Caco-2 (cell line): ENCODE results near the gene FZD2. TPM values are rescaled to one million over a fixed set of nuclear protein-coding genes. Genes with fewer than 3 reads are reported as not detected.

Source experiments
- BruUV-seq: library from RNA; stranded (reverse); fragments of 400-500 nt; replicated peaks from 2 replicates; lab custom pipeline; 2021; lab: Mats Ljungman, UMichigan
- CTCF ChIA-PET: fragments of 300-600 bp; sonication (Branson Sonifier 250); formaldehyde crosslinking; loops from one replicate; lab custom pipeline; 2022; ENCODE audit warnings: antibody characterized with exemption; lab: Charles Lee
- POLR2A ChIA-PET: fragments of 300-600 bp; sonication (Branson Sonifier 250); formaldehyde crosslinking; loops from one replicate; lab custom pipeline; 2022; ENCODE audit warnings: antibody characterized with exemption; lab: Charles Lee
- DNase-seq, 2 experiments: peaks; one replicate each; pipeline versions ENCODE4 v3.0.0 to v3.0.0-alpha.2; 2020 to 2022
- H3K27me3 ChIP-seq: replicated peaks from 2 replicates; pipeline ENCODE4 v1.6.0; 2011; ENCODE audit warnings: low read length; ENCODE audit not compliant: control insufficient read depth, insufficient read depth
- H3K36me3 ChIP-seq: 2 replicates; pipeline ENCODE4 v1.5.1; 2011; ENCODE audit warnings: low read length; ENCODE audit not compliant: control insufficient read depth, insufficient read depth
- H3K4me1 ChIP-seq: fragments of 250-450 bp; sonication (Bioruptor Pico); 2 replicates; pipeline ENCODE4 v1.5.1; 2020; ENCODE audit warnings: mild to moderate bottlenecking
- H3K4me3 ChIP-seq: 2 replicates; pipeline ENCODE4 v1.5.1; 2011; ENCODE audit warnings: low read depth, mild to moderate bottlenecking, control low read depth, low read length
- H3K9me3 ChIP-seq: fragments of 250-450 bp; sonication (Bioruptor Pico); 2 replicates; pipeline ENCODE4 v1.5.1; 2020; ENCODE audit warnings: mild to moderate bottlenecking, moderate library complexity
- H3K27ac Mint-ChIP-seq: one replicate; pipeline ENCODE4 v1.8.0; 2022; ENCODE audit warnings: mixed read lengths; ENCODE audit not compliant: unreplicated experiment
- H3K27me3 Mint-ChIP-seq: one replicate; pipeline ENCODE4 v1.8.0; 2022; ENCODE audit warnings: mixed read lengths; ENCODE audit not compliant: insufficient read depth, unreplicated experiment
- H3K36me3 Mint-ChIP-seq: one replicate; pipeline ENCODE4 v1.8.0; 2022; ENCODE audit warnings: mild to moderate bottlenecking, mixed read lengths; ENCODE audit not compliant: insufficient read depth, unreplicated experiment
- H3K4me1 Mint-ChIP-seq: one replicate; pipeline ENCODE4 v1.8.0; 2022; ENCODE audit warnings: low read depth, mixed read lengths; ENCODE audit not compliant: unreplicated experiment
- H3K4me3 Mint-ChIP-seq: one replicate; pipeline ENCODE4 v1.8.0; 2022; ENCODE audit warnings: mild to moderate bottlenecking, moderate library complexity, mixed read lengths; ENCODE audit not compliant: unreplicated experiment
- H3K9me3 Mint-ChIP-seq: one replicate; pipeline ENCODE4 v1.8.0; 2022; ENCODE audit warnings: mixed read lengths; ENCODE audit not compliant: unreplicated experiment
- CTCF ChIP-seq, 2 experiments: fragments of 200-600 bp in 1 of 2; IDR thresholded peaks; 1 replicate in 1 of 2; 2 replicates in 1 of 2; pipeline versions ENCODE4 v1.5.1 to v1.8.0; 2011 to 2022; ENCODE audit warnings: antibody characterized with exemption in 1 of 2, control low read depth in 1 of 2, inconsistent platforms in 1 of 2, low read depth in 1 of 2, low read length in 1 of 2, mild to moderate bottlenecking in 1 of 2, moderate library complexity in 1 of 2; ENCODE audit not compliant: insufficient read depth in 1 of 2, severe bottlenecking in 1 of 2, unreplicated experiment in 1 of 2
- intact Hi-C: fragments of 100-400 bp; cut with micrococcal nuclease; formaldehyde crosslinking; loops from one replicate; pipeline ENCODE4 v1.10.0; 2022; ENCODE audit not compliant: unreplicated experiment
- total RNA-seq: library from RNA; stranded (reverse); gene quantifications from 2 replicates; pipeline ENCODE4 v1.2.3, GENCODE V29; 2022

The FZD2 gene
- total RNA-seq, 1 experiment from 2014 or later: 39.5 TPM

DNA sequence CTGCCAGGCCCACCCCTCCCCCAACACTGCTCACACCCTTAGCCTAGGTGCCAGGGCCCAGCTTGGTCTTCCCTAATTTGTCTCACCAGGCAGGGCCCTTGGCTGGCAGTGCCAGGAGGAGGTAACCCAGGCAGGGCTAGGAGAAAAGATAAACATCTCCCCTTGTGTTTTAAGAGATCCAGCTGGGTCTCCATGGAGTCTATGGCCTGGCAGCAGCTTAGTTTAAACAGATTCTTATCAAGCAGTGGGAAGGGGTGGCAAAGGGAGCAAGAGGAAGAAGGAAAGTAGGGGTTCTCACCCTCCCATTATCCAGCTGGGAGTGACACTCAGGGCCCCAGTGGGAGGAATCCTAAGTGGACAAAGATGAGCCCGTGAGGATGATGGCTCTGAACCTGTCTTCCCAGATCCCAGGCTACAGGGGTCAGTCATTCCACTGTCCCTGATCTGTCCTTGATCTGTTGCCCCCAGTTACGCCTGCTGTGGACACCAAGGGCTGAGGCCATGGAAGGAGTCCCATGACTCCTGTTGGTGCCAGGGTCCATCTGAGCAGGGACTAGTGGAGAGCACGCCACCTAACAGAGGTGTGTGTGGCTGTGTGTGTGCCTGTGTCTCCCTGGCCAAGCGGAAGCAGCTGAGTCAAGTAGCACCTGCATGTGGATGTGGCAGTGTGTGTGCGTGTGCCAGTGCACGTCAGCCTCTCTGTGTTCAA lies 51.6 kb downstream of the FZD2 start:
- Mint-ChIP-seq H3K27ac (peak overlapping the region; percentile 88), H3K36me3 (no peaks in the 10 kb centered on the region), H3K27me3 (no peaks in the 10 kb centered on the region), H3K4me3 (no peak overlapping the region), H3K4me1 (peaks cover 32% of the 10 kb centered on the region), H3K9me3 (no peaks in the 10 kb centered on the region)
- intact Hi-C loops: no loop called here
- CTCF ChIA-PET: interaction anchor here (0.5 to 1.8 kb wide), 3 partner anchors 66 to 245 kb away, joined by 3 to 4 read pairs (median 3); partner anchors contain the start of gene FAM171A2
- no TSS peak for BruUV-seq
- Histone ChIP-seq H3K4me1 (peaks cover 35% of the 10 kb centered on the region), H3K4me3 (no peak overlapping the region), H3K27me3 (no peaks in the 10 kb centered on the region), H3K9me3 (no peaks in the 10 kb centered on the region), H3K36me3 (no peaks in the 10 kb centered on the region)
- TF ChIP-seq CTCF (IDR thresholded peaks at IDR 0.05; ENCODE audit: insufficient read depth in 1 of 2, low read depth in 1 of 2, low read length in 1 of 2, severe bottlenecking in 1 of 2, unreplicated experiment in 1 of 2): no peak
- no peak for DNase-seq
- POLR2A ChIA-PET: interaction anchor here (1.0 to 1.2 kb wide), 2 partner anchors 21 to 82 kb away, joined by 3 to 5 read pairs; no protein-coding TSS in a partner anchor

GRCh38 chr17:44610331-44610730 lies 53.0 kb downstream of the FZD2 start:
- H3K36me3 Mint-ChIP-seq: no peaks in the 10 kb centered on the region
- POLR2A ChIA-PET: interaction anchor here (1.0 kb wide), 1 partner anchor 67 kb away, joined by 4 read pairs; no protein-coding TSS in a partner anchor
- H3K4me1 Mint-ChIP-seq: peaks cover 32% of the 10 kb centered on the region
- Histone ChIP-seq H3K4me1 (peaks cover 40% of the 10 kb centered on the region), H3K36me3 (no peaks in the 10 kb centered on the region), H3K9me3 (no peaks in the 10 kb centered on the region), H3K4me3 (no peak overlapping the region), H3K27me3 (no peaks in the 10 kb centered on the region)
- no peak for TF ChIP-seq CTCF (IDR thresholded peaks at IDR 0.05; ENCODE audit: insufficient read depth in 1 of 2, low read depth in 1 of 2, low read length in 1 of 2, severe bottlenecking in 1 of 2, unreplicated experiment in 1 of 2)
- no TSS peak for BruUV-seq
- CTCF ChIA-PET: interaction anchor here (1.2 to 1.8 kb wide), 2 partner anchors 11 to 76 kb away, joined by 3 read pairs; no protein-coding TSS in a partner anchor
- H3K27ac Mint-ChIP-seq: peak overlapping the region; percentile 31
- H3K4me3 Mint-ChIP-seq: no peak overlapping the region
- peak; percentile 49 to 73 for DNase-seq
- H3K27me3 Mint-ChIP-seq: no peaks in the 10 kb centered on the region
- intact Hi-C loops: no loop called here
- no peaks in the 10 kb centered on the region for H3K9me3 Mint-ChIP-seq

Other genes with a start within 250 kb of the FZD2 start
- gene RUNDC3A, start 248.9 kb upstream of the FZD2 start, total RNA-seq: 0.34 and 0.53 TPM in 2 replicates
- gene SLC25A39, start 232.7 kb upstream of the FZD2 start, total RNA-seq: 155 and 172 TPM in 2 replicates
- gene GRN, start 212.2 kb upstream of the FZD2 start, total RNA-seq: 167 and 176 TPM in 2 replicates
- gene FAM171A2, start 193.6 kb upstream of the FZD2 start, total RNA-seq: 3.0 and 3.6 TPM in 2 replicates
- gene ITGA2B, start 167.8 kb upstream of the FZD2 start, total RNA-seq: 5.9 and 6.9 TPM in 2 replicates
- 53.4 and 55.5 TPM in 2 replicates for gene GPATCH8, start 54.1 kb upstream of the FZD2 start, total RNA-seq
- not detected in 2 replicates for gene MEIOC, start 99.0 kb downstream of the FZD2 start, total RNA-seq
- gene CCDC43, start 132.3 kb downstream of the FZD2 start, total RNA-seq: 54.3 and 54.8 TPM in 2 replicates
- 31.8 and 34.2 TPM in 2 replicates for gene DBF4B, start 151.2 kb downstream of the FZD2 start, total RNA-seq
- 1.9 and 2.3 TPM in 2 replicates for gene ADAM11, start 201.5 kb downstream of the FZD2 start, total RNA-seq